IgD-negative memory B cell (primary cell): ENCODE measurements around the gene LAG3. TPM values are rescaled to one million over a fixed set of nuclear protein-coding genes. Genes with fewer than 3 reads are reported as not detected.

Experiments
- H3K27ac Mint-ChIP-seq, 3 donors: one replicate each; pipeline ENCODE4 v1.8.0; 2020 to 2022; ENCODE audit warnings: mild to moderate bottlenecking in 3 of 3, mixed read lengths in 3 of 3, moderate library complexity in 1 of 3
- H3K27me3 Mint-ChIP-seq: one replicate; pipeline ENCODE4 v1.8.0; 2021; ENCODE audit warnings: mixed read lengths
- H3K36me3 Mint-ChIP-seq: one replicate; pipeline ENCODE4 v1.8.0; 2020; ENCODE audit warnings: mild to moderate bottlenecking, mixed read lengths
- H3K4me1 Mint-ChIP-seq, 3 donors: one replicate each; pipeline ENCODE4 v1.8.0; 2020 to 2022; ENCODE audit warnings: mixed read lengths in 3 of 3, mild to moderate bottlenecking in 1 of 3
- H3K4me3 Mint-ChIP-seq, 4 donors: one replicate each; pipeline ENCODE4 v1.8.0; 2020 to 2022; ENCODE audit warnings: mild to moderate bottlenecking in 4 of 4, mixed read lengths in 4 of 4, moderate library complexity in 3 of 4
- H3K9me3 Mint-ChIP-seq, 3 donors: one replicate each; pipeline ENCODE4 v1.8.0; 2020 to 2021; ENCODE audit warnings: mixed read lengths in 3 of 3, mild to moderate bottlenecking in 1 of 3
- polyA plus RNA-seq: library from polyadenylated mRNA; unstranded; fragments of 300-500 nt; fragmentation: Illumina TruSeq; gene quantifications from one replicate; pipeline ENCODE4 v1.2.3, GENCODE V29; 2021

LAG3 gene
- polyA plus RNA-seq, 1 donor from 2014 or later: 0.88 TPM

GRCh38 chr12:6826125-6826733 lies 53.9 kb downstream of the LAG3 start:
- Mint-ChIP-seq H3K4me3 (peak overlapping the region in 1 of 4 donors; percentile 43), H3K27me3 (peaks cover 73% of the 10 kb centered on the region), H3K36me3 (peaks cover 3% of the 10 kb centered on the region), H3K4me1 (peaks cover 0 to 13% (median 7%) of the 10 kb centered on the region in 3 donors), H3K9me3 (no peaks in the 10 kb centered on the region), H3K27ac (peak overlapping the region in 1 of 3 donors; percentile 1)

- H3K9me3 Mint-ChIP-seq: no peaks in the 10 kb centered on the region
- H3K4me3 Mint-ChIP-seq: peak overlapping the region in 3 of 4 donors; percentile 43 to 88 (median 54)
- H3K36me3 Mint-ChIP-seq: peaks cover 3% of the 10 kb centered on the region
- peaks cover 0 to 12% (median 6%) of the 10 kb centered on the region in 3 donors for H3K4me1 Mint-ChIP-seq
- peaks cover 70% of the 10 kb centered on the region for H3K27me3 Mint-ChIP-seq
- peak overlapping the region in 1 of 3 donors; percentile 68 for H3K27ac Mint-ChIP-seq
Observed at GRCh38 chr12:6826734-6827436, 54.6 kb downstream of the LAG3 start.

- Mint-ChIP-seq H3K27me3 (peaks cover 66% of the 10 kb centered on the region), H3K27ac (peak overlapping the region in 1 of 3 donors; percentile 68), H3K4me3 (peak overlapping the region in 2 of 4 donors; percentile 54 to 88), H3K9me3 (no peaks in the 10 kb centered on the region), H3K36me3 (peaks cover 3% of the 10 kb centered on the region), H3K4me1 (peaks cover 0 to 12% (median 6%) of the 10 kb centered on the region in 3 donors)
Observed at GRCh38 chr12:6827437-6827911, 55.2 kb downstream of the LAG3 start.

Other genes starting within 250 kb of the LAG3 start
- gene GAPDH, start 238.0 kb upstream of the LAG3 start, polyA plus RNA-seq: 1,479 TPM
- 12.3 TPM for gene IFFO1, start 216.5 kb upstream of the LAG3 start, polyA plus RNA-seq
- 24.9 TPM for gene NOP2, start 204.2 kb upstream of the LAG3 start, polyA plus RNA-seq
- gene CHD4, start 165.1 kb upstream of the LAG3 start, polyA plus RNA-seq: 55.2 TPM
- 63.6 TPM for gene LPAR5, start 136.6 kb upstream of the LAG3 start, polyA plus RNA-seq
- gene ACRBP, start 125.1 kb upstream of the LAG3 start, polyA plus RNA-seq: 5.8 TPM
- 76.6 TPM for gene ING4, start 109.4 kb upstream of the LAG3 start, polyA plus RNA-seq
- 32.5 TPM for gene ZNF384, start 83.1 kb upstream of the LAG3 start, polyA plus RNA-seq
- not detected for gene PIANP, start 71.7 kb upstream of the LAG3 start, polyA plus RNA-seq
- gene COPS7A, start 48.5 kb upstream of the LAG3 start, polyA plus RNA-seq: 36.8 TPM
- 152 TPM for gene MLF2, start 19.4 kb upstream of the LAG3 start, polyA plus RNA-seq
- 2.5 TPM for gene PTMS, start 6.2 kb upstream of the LAG3 start, polyA plus RNA-seq
- 6.6 TPM for gene CD4, start 17.0 kb downstream of the LAG3 start, polyA plus RNA-seq
- gene GPR162, start 49.3 kb downstream of the LAG3 start, polyA plus RNA-seq: not detected
- not detected for gene P3H3, start 55.9 kb downstream of the LAG3 start, polyA plus RNA-seq
- gene GNB3, start 68.4 kb downstream of the LAG3 start, polyA plus RNA-seq: not detected
- 0.60 TPM for gene CDCA3, start 78.8 kb downstream of the LAG3 start, polyA plus RNA-seq
- gene USP5, start 79.6 kb downstream of the LAG3 start, polyA plus RNA-seq: 33.2 TPM
- gene TPI1, start 95.0 kb downstream of the LAG3 start, polyA plus RNA-seq: 490 TPM
- 10.6 TPM for gene SPSB2, start 100.8 kb downstream of the LAG3 start, polyA plus RNA-seq
- 4.9 TPM for gene LRRC23, start 132.3 kb downstream of the LAG3 start, polyA plus RNA-seq
- 21.7 TPM for gene ENO2, start 142.1 kb downstream of the LAG3 start, polyA plus RNA-seq
- gene ATN1, start 155.4 kb downstream of the LAG3 start, polyA plus RNA-seq: 1.4 TPM
- not detected for gene RNU7-1, start 171.3 kb downstream of the LAG3 start, polyA plus RNA-seq
- gene C12orf57, start 171.5 kb downstream of the LAG3 start, polyA plus RNA-seq: 141 TPM
- gene PTPN6, start 178.8 kb downstream of the LAG3 start, polyA plus RNA-seq: 1,038 TPM
- 123 TPM for gene PHB2, start 198.1 kb downstream of the LAG3 start, polyA plus RNA-seq
- gene EMG1, start 198.4 kb downstream of the LAG3 start, polyA plus RNA-seq: 62.0 TPM
- gene LPCAT3, start 246.0 kb downstream of the LAG3 start, polyA plus RNA-seq: 11.6 TPM